Lower leg skin (tissue), 4 donors: ENCODE data around the gene RASAL3. TPM values are rescaled to one million over a fixed set of nuclear protein-coding genes. Genes with fewer than 3 reads are reported as not detected.
"Not testable (repeated sequence)": the region's sequence is repeated elsewhere in the genome, so short reads cannot be mapped to it uniquely, and the experiment has no call there.

Source experiments
- DNase-seq, 2 donors: peaks; one replicate each; pipeline ENCODE4 v3.0.0-alpha.2; 2019; ENCODE audit warnings: low spot score in 2 of 2
- H3K4me3 ChIP-seq: fragments of 200-600 bp; sonication (generic); 2 replicates; pipeline ENCODE4 v1.5.1; 2017; ENCODE audit warnings: mild to moderate bottlenecking, low read depth; ENCODE audit not compliant: poor library complexity, severe bottlenecking
- POLR2A ChIP-seq, 2 donors: fragments of 450-650 bp; IDR thresholded peaks; one replicate each; pipeline ENCODE4 v1.6.1; 2016 to 2017; ENCODE audit warnings: antibody characterized with exemption in 2 of 2, mild to moderate bottlenecking in 1 of 2, moderate library complexity in 1 of 2
- WGBS, 2 donors: methylation state at CpG; one replicate each; pipeline ENCODE4 v1.1.5; 2018; 5-methylcytosine and 5-hydroxymethylcytosine counted together
- intact Hi-C: fragments of 100-400 bp; cut with DNase I; formaldehyde crosslinking; loops from one replicate; pipeline ENCODE4 v1.15.0; 2023; ENCODE audit warnings: low total_unique reads
- total RNA-seq, 4 donors: library from RNA; depleted of rRNA; stranded (reverse); fragments of >200 nt; gene quantifications; one replicate each; pipeline ENCODE4 v1.1.0, GENCODE V29; 2016
- TF ChIP-seq, protein P1 (sequence below), 3 donors: fragments of 450-650 bp; IDR thresholded peaks; one replicate each; pipeline ENCODE4 v1.5.1; 2016; ENCODE audit warnings: antibody characterized with exemption in 3 of 3, mild to moderate bottlenecking in 3 of 3, moderate library complexity in 2 of 3

The RASAL3 gene
- total RNA-seq, 4 donors from 2014 or later: 0.17 to 2.1 (median 1.5) TPM

DNA sequence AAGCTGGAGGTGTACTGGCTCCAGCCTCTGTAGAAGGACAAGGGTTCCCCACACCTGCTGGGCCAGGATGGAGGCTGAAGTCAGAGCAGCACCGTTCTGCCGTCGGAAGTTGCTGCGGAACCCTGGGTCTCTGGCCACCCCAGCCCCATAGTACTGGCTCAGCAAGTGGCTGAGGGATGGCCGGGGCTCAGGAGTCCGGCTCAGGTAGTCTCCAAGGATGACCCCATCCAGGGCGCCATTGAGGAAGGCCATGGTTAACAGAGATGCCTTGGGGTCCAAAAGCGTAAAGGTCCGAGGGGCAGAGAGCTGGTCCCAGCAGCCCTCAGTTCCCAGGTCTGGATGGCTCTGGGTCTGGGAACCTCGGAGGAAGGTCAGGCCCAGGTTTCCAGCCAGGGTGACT, 11.3 kb upstream of the RASAL3 start:
- intact Hi-C loops: loop anchor here (10.0 kb wide), 1 partner anchor 79 kb away; no protein-coding TSS in a partner anchor
- WGBS, 2 donors: 95 to 100% methylated on average over 6 of the region's 10 CpGs
- no peak overlapping the region for H3K4me3 ChIP-seq
- TF ChIP-seq, protein P1, sequence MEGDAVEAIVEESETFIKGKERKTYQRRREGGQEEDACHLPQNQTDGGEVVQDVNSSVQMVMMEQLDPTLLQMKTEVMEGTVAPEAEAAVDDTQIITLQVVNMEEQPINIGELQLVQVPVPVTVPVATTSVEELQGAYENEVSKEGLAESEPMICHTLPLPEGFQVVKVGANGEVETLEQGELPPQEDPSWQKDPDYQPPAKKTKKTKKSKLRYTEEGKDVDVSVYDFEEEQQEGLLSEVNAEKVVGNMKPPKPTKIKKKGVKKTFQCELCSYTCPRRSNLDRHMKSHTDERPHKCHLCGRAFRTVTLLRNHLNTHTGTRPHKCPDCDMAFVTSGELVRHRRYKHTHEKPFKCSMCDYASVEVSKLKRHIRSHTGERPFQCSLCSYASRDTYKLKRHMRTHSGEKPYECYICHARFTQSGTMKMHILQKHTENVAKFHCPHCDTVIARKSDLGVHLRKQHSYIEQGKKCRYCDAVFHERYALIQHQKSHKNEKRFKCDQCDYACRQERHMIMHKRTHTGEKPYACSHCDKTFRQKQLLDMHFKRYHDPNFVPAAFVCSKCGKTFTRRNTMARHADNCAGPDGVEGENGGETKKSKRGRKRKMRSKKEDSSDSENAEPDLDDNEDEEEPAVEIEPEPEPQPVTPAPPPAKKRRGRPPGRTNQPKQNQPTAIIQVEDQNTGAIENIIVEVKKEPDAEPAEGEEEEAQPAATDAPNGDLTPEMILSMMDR (IDR thresholded peaks at IDR 0.05): no peak
- TF ChIP-seq POLR2A (IDR thresholded peaks at IDR 0.05): no peak
- no peak for DNase-seq

DNA sequence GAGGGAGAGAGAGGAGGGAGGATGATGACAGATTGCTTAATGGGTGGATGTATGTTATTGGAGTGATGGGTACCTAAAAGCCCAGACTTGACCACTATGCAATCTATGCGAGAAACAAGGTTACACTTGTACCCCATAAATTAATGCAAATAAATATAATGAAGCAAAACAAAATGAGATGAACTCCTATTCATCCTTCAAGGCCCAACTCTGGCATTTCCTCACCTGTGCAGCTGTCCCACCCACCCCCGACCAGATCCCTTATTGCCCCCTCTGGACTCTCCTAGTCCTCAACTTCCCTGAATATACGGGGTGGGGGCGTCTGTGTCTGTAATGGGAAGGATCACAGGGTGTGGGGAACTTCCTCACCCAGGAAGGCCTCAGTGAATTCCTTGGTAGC, 10.8 kb upstream of the RASAL3 start:
- no peak for TF ChIP-seq POLR2A (IDR thresholded peaks at IDR 0.05)
- TF ChIP-seq, protein P1 (IDR thresholded peaks at IDR 0.05): no peak
- 70 to 83% methylated on average over 4 of the region's 4 CpGs for WGBS, 2 donors
- no peak for DNase-seq
- intact Hi-C loops: loop anchor here (10.0 kb wide), 1 partner anchor 80 kb away; no protein-coding TSS in a partner anchor
- H3K4me3 ChIP-seq: no peak overlapping the region

DNA sequence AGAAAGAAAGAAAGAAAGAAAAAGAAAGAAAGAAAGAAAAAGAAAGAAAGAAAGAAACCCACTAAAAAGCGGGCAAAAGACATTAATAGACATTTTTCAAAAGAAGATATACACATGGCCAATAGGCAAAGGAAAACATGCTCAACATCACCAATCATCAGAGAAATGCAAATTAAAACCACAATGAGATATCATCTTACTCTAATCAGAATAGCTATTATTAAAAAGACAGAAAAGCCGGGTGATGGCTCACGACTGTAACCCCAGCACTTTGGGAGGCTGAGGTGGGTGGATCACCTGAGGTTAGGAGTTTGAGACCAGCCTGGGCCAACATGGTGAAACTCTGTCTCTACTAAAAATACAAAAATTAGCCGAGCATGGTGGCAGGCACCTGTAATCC, 9.5 kb upstream of the RASAL3 start:
- intact Hi-C loops: loop anchor here (10.0 kb wide), 1 partner anchor 81 kb away; no protein-coding TSS in a partner anchor
- WGBS, 2 donors: 54 to 61% methylated on average over 4 of the region's 4 CpGs
- not testable (repeated sequence) for H3K4me3 ChIP-seq, DNase-seq

DNA sequence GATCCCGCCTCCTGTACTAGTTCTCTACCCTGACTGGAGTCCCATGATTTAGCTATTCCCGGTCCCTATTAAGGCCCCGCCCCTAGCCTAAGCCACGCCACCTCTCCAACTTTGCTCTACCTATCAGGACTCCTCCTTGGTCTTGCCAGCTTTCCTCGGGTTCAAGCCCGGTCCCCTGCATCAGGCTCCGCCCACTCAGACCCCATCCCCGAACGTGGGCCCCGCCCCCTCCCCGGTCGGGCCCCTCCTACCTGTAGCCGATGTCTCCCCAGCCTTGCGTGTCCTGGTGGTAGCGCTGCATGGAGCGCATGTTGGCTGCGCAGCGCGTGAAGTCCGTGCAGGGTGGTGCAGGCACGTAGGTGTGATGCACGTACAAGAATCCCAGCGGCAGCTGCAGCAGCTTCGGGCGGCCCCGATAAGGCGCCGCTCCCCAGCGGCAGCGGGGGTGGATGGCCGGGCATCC, 7.3 kb upstream of the RASAL3 start:
- H3K4me3 ChIP-seq: no peak overlapping the region
- DNase-seq: no peak
- 58 to 70% methylated on average over 29 to 31 of the region's 31 CpGs for WGBS, 2 donors
- intact Hi-C loops: loop anchor here (10.0 kb wide), 1 partner anchor 83 kb away; no protein-coding TSS in a partner anchor
- TF ChIP-seq, protein P1 (IDR thresholded peaks at IDR 0.05): no peak
- TF ChIP-seq POLR2A (IDR thresholded peaks at IDR 0.05): no peak

DNA sequence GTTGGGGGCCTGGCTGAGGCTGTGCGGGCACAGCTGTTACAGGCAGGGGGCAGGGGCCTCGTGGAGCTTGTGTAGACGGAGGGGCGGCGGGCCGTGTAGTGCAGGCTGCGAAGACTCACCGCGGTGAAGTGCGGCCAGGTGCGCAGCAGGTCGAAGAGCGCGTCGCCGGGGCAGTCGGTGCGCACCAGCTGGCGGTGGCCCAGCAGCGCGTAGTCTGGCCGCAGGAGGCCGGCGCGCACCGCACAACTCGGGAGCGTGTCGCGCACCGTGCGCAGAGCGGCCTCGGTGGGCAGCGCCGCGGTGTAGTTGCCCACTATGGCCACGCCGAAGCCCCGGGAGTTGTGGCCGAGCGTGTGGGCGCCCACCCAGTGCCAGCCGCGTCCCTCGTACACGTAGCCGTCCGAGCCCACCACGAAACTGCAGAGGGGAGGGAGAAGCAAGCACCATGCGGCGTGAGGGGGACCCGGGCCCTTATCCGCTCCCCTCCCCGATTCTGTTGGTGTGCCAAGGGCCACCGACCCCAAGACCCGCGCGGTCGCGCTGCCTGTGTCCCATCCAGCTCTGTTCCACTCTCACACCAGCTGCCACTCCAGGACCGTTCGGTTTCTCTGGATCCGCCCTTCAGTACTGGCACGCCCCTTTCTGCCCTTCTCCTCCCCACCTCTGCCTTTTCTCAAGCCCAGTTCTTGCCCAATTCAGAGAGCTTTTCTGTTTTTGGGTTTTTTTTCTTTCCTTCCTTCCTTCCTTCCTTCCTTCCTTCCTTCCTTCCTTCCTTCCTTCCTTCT, 5.4 kb upstream of the RASAL3 start:
- DNase-seq: no peak
- no peak overlapping the region for H3K4me3 ChIP-seq
- 4 to 5% methylated on average over 20 to 57 of the region's 65 CpGs for WGBS, 2 donors
- TF ChIP-seq, protein P1 (IDR thresholded peaks at IDR 0.05): no peak
- no peak for TF ChIP-seq POLR2A (IDR thresholded peaks at IDR 0.05)
- intact Hi-C loops: loop anchor here (10.0 kb wide), 1 partner anchor 85 kb away; no protein-coding TSS in a partner anchor

DNA sequence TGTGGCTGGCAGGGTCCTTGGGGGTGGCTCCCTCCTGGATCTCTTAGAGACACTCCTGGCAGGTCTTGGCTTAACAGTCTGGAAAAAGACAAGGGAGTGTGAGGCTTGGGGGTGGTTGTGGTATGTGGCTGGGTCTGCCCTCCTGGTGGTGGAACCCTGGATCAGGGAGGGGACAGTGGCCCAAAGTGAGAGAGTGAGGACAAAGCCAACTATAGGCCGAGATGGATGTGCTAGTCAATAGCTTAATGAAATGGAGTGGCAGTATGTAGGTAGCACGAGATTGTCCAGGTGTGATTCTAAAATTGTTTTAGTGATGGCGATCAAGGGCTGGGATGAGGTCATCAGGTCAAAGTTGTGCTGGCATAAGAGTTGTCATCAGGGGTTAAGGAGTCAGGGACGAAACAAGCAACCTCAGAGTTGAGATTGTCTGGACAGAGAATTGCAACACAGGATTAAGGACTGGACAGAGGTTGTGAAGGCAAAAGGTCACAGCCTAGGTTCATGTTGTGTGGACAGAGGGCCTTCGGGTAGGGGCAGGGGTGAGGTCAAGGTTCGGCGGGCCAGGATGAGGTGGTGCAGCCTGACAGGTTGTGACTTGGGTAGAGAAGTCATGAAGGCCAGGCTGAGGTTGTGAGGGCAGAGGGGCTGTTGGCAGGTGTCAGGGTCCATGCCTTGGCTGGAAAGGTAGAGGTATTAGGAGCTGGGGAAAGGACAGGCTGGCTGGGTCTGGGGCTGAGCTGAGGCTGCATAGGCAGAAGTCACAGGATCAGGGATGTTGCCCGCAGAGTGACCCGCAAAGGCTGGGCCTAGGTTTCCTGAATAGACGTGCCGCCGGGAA, 4.5 kb upstream of the RASAL3 start:
- no peak for DNase-seq
- intact Hi-C loops: no loop called here

More for the DNA sequence above, 4.5 kb upstream of the RASAL3 start:
- WGBS, 2 donors: 58 to 65% methylated on average over 12 of the region's 12 CpGs
- H3K4me3 ChIP-seq: no peak overlapping the region
- TF ChIP-seq, protein P1 (IDR thresholded peaks at IDR 0.05): no peak
- TF ChIP-seq POLR2A (IDR thresholded peaks at IDR 0.05): no peak
